ENCODE data around the gene IRX4. TPM values are rescaled to one million over a fixed set of nuclear protein-coding genes. Genes with fewer than 3 reads are reported as not detected.

Gene IRX4
- total and polyA plus RNA-seq, 10 donors: 0.05 TPM; not detected in 9

DNA sequence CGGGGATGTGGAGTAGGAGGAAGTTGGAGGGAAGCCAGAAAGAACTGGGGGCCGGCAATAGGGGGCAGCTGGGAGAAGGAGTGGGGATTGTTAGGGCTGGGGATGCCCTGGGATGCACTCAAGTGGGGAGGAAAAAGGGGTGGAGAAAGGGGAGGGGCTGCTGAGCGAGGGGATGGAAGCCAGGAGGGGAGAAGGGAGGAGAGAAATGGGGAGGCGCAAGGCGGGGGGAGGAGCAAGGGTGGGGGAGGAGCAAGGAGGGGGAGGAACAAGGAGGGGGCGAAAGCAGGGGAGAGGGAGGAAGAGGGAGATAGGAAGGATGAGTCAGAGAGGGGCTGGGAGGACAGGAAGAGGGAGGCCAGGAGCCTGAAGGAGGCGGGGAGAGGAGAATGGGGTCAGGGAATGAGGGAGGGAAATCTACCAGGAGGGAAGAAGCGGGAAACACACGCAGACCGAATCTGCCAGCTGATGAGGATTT is 1.6 kb downstream of the IRX4 start:
- peaks cover 23 to 60% (median 37%) of the 10 kb centered on the region in 6 donors for H3K4me1 ChIP-seq
- H3K27ac ChIP-seq: no peak overlapping the region
- no peaks in the 10 kb centered on the region for H3K36me3 ChIP-seq
- peaks cover 18 to 100% (median 98%) of the 10 kb centered on the region in 7 donors for H3K27me3 ChIP-seq (replicated peaks in 1 of 7)
- peaks cover 0 to 18% (median 0%) of the 10 kb centered on the region in 8 donors for H3K9me3 ChIP-seq
- intact Hi-C loops (cut with DNase I; ENCODE audit: low total_unique reads): no loop called here
- 6 to 18% (median 9%) methylated on average over 8 to 10 of the region's 10 CpGs for WGBS, 5 donors
- H3K4me3 ChIP-seq: no peak overlapping the region
- no peak for DNase-seq
- TF ChIP-seq, protein P1, sequence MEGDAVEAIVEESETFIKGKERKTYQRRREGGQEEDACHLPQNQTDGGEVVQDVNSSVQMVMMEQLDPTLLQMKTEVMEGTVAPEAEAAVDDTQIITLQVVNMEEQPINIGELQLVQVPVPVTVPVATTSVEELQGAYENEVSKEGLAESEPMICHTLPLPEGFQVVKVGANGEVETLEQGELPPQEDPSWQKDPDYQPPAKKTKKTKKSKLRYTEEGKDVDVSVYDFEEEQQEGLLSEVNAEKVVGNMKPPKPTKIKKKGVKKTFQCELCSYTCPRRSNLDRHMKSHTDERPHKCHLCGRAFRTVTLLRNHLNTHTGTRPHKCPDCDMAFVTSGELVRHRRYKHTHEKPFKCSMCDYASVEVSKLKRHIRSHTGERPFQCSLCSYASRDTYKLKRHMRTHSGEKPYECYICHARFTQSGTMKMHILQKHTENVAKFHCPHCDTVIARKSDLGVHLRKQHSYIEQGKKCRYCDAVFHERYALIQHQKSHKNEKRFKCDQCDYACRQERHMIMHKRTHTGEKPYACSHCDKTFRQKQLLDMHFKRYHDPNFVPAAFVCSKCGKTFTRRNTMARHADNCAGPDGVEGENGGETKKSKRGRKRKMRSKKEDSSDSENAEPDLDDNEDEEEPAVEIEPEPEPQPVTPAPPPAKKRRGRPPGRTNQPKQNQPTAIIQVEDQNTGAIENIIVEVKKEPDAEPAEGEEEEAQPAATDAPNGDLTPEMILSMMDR (IDR thresholded peaks at IDR 0.05 in 8 of 11, conservative IDR thresholded peaks at IDR 0.05 in 3 of 11): no peak
- TF ChIP-seq POLR2AphosphoS5 (IDR thresholded peaks at IDR 0.05) (no peak), POLR2A (IDR thresholded peaks at IDR 0.05) (no peak)

DNA sequence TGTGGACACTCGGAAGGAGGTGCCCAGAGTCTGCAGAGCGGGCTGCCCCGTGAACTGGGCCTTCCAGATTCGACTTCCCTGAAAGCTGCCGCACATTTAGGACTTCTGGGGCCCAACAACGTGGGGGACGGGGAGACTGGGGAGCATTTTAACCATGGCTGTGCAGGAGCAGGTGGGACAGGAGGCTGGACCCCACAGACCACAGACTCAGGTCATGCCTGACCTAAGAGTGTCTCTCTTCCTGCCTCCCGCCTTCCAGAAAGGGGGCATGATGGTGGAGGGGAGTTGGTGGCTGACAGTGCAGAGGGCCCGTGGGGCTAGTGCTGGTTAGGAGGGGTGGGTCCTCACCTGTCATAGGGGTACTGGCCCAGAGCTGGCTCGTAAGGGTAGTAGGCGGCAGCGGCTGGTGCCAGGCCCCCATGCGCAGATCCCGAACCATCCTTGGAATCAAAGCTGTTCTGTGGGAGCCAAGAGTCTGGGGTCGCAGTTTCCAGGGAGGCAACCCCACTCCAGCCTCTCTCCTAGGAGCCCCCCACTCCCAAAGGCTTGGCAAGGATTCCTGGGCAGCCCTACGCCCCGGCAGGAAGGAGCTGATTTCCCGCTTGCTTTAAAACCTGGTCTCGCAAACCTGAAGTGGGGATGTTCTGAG is 2.2 kb downstream of the IRX4 start:
- Histone ChIP-seq H3K4me3 (no peak overlapping the region), H3K27me3 (replicated peaks in 1 of 7) (peaks cover 22 to 100% (median 98%) of the 10 kb centered on the region in 7 donors), H3K4me1 (peaks cover 29 to 62% (median 43%) of the 10 kb centered on the region in 6 donors), H3K9me3 (peaks cover 0 to 18% (median 0%) of the 10 kb centered on the region in 8 donors), H3K36me3 (no peaks in the 10 kb centered on the region), H3K27ac (no peak overlapping the region)
- TF ChIP-seq POLR2A (IDR thresholded peaks at IDR 0.05): no peak
- TF ChIP-seq, protein P1 (IDR thresholded peaks at IDR 0.05 in 8 of 11, conservative IDR thresholded peaks at IDR 0.05 in 3 of 11): no peak
- TF ChIP-seq POLR2AphosphoS5 (IDR thresholded peaks at IDR 0.05): no peak
- no peak for DNase-seq
- intact Hi-C loops (cut with DNase I; ENCODE audit: low total_unique reads): no loop called here
- WGBS, 5 donors: 12 to 23% (median 17%) methylated on average over 11 to 19 of the region's 19 CpGs

DNA sequence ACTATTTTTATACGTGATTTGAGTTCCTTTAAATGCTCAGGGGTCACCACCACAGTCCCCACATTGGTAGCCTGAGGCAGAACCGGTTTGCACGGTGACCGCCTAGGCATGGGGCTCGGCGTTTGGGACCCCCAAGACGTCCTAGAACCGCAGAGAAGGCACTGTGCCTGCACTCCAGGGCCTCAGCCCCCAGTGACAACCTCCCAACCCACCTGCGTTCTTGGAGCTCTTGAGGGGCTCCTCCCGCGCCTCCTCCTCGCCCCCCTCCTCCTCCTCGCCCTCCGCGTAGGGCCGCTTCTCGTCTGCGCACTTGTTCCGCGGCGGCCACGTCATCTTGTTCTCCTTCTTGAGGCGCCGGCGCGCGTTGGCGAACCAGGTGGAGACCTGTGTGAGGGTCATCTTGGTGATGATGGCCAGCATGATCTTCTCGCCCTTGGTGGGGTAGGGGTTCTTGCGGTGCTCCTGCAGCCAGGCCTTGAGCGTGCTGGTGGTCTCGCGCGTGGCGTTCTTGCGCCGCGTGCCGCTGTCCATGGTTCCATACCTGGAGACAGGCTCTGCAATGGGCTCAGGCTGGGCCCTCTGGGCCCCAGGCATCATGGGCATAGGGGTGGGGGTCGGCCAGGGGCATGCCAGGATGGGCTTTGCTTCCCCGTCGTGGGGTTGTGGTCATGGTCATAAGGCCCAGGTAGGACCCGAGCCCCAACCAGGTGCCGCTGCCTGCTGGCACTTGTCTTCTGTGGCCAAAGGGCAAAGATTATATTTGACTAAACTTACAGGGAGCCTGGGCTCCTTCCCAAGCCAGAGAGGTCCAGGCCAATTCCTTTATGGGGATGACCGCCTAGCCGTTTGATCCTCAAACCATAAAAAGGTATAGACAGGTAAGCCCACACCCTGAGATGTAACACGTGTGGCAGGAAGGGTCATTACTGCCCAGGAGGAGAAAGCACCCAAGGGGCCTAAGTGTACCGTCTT is 3.1 kb downstream of the IRX4 start:
- WGBS, 5 donors: 16 to 31% (median 17%) methylated on average over 29 to 48 of the region's 48 CpGs
- peaks cover 26 to 100% (median 98%) of the 10 kb centered on the region in 7 donors for H3K27me3 ChIP-seq (replicated peaks in 1 of 7)

DNA sequence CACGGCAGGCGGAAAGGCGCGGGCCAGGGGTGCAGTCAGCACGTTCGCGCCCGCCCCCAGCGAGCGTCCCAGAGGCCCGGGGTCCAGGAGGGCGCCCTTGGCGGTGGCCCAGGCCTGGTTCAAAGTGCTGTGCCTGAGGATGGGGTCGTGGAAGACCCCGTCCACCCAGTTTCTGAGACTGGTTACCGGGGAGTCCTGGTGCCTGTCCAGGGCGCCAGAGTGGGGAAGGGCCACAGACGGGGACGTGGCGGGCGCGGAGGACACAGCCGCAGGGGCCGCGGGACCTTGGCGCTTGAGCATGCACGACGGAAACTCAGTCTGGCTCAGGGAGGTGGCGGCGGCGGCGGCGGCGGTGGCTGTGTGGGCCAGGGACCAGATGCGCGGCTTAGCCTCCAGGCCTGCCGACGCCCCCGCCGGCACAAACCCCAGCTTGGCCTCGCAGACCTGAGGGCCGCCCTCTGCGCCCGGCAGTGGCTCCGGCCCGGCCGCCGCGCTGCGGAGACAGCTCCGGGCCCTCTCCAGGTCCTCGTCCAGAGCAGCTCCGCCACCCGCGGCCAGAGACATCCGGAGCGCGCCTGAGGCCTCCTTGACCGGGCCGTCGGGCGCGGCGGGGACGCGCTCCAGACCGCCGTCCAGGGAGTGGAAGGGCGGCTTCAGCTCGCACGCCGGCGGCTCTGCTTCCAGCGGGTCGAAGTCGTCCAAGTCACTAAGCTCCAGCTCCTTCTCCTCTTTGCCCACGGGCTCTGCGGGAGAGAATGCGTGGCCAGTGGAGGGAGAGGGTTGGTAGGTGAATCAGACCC is 4.5 kb downstream of the IRX4 start:
- H3K4me3 ChIP-seq: no peak overlapping the region
- intact Hi-C loops (cut with DNase I; ENCODE audit: low total_unique reads): no loop called here
- H3K9me3 ChIP-seq: peaks cover 0 to 18% (median 0%) of the 10 kb centered on the region in 8 donors
- H3K27me3 ChIP-seq (replicated peaks in 1 of 7): peaks cover 26 to 100% (median 98%) of the 10 kb centered on the region in 7 donors
- no peak for DNase-seq
- H3K27ac ChIP-seq: no peak overlapping the region
- H3K4me1 ChIP-seq: peaks cover 25 to 60% (median 42%) of the 10 kb centered on the region in 6 donors
- H3K36me3 ChIP-seq: no peaks in the 10 kb centered on the region
- 5 to 7% (median 7%) methylated on average over 10 to 79 of the region's 79 CpGs for WGBS, 5 donors
- TF ChIP-seq POLR2AphosphoS5 (IDR thresholded peaks at IDR 0.05): no peak
- TF ChIP-seq, protein P1 (IDR thresholded peaks at IDR 0.05 in 8 of 11, conservative IDR thresholded peaks at IDR 0.05 in 3 of 11): no peak
- TF ChIP-seq POLR2A (IDR thresholded peaks at IDR 0.05): no peak

More for the DNA sequence above, 3.1 kb downstream of the IRX4 start:
- H3K9me3 ChIP-seq: peaks cover 0 to 18% (median 0%) of the 10 kb centered on the region in 8 donors
- intact Hi-C loops (cut with DNase I; ENCODE audit: low total_unique reads): no loop called here
- no peaks in the 10 kb centered on the region for H3K36me3 ChIP-seq
- no peak for DNase-seq
- TF ChIP-seq POLR2AphosphoS5 (IDR thresholded peaks at IDR 0.05): no peak
- peaks cover 29 to 70% (median 51%) of the 10 kb centered on the region in 6 donors for H3K4me1 ChIP-seq
- H3K4me3 ChIP-seq: no peak overlapping the region
- no peak overlapping the region for H3K27ac ChIP-seq

Measured in spleen (tissue), 11 donors.